ENCODE data around the gene MACF1.

The MACF1 gene

GRCh38 chr1:39425634-39426033, 221.1 kb downstream of the MACF1 start:
- Histone ChIP-seq H3K4me1 (ENCODE audit: control extremely low read depth in 1 of 4, control insufficient read depth in 4 of 4, insufficient read depth in 4 of 4, low read length in 3 of 4) (peaks cover 0 to 11% (median 3%) of the 10 kb centered on the region in 4 experiments), H3K27me3 (replicated peaks in 2 of 5; ENCODE audit: control insufficient read depth in 4 of 5, insufficient read depth in 5 of 5, low read length in 4 of 5) (no peaks in the 10 kb centered on the region), H3K4me3 (ENCODE audit: control insufficient read depth in 1 of 7, extremely low read depth in 1 of 7, insufficient read depth in 4 of 7, low read depth in 2 of 7, low read length in 6 of 7) (no peak overlapping the region), H3K36me3 (ENCODE audit: control insufficient read depth in 4 of 4, insufficient read depth in 4 of 4, low read length in 3 of 4) (peaks cover 13 to 76% (median 55%) of the 10 kb centered on the region in 4 experiments), H3K27ac (ENCODE audit: insufficient read depth in 1 of 2, low read depth in 1 of 2, low read length in 2 of 2, poor library complexity in 1 of 2, severe bottlenecking in 2 of 2) (peak overlapping the region in 1 of 2 experiments; percentile 40), H3K9me3 (ENCODE audit: control extremely low read depth in 1 of 5, control insufficient read depth in 4 of 5, insufficient read depth in 2 of 5, low read depth in 1 of 5, low read length in 4 of 5) (no peaks in the 10 kb centered on the region)
- ChIA-PET POLR2A (no interaction called here), CTCF (interaction anchor here (1.1 to 1.8 kb wide), 5 partner anchors 15 to 148 kb away, joined by 3 to 9 read pairs (median 3); no protein-coding TSS in a partner anchor)
- no peak for DNase-seq

DNA sequence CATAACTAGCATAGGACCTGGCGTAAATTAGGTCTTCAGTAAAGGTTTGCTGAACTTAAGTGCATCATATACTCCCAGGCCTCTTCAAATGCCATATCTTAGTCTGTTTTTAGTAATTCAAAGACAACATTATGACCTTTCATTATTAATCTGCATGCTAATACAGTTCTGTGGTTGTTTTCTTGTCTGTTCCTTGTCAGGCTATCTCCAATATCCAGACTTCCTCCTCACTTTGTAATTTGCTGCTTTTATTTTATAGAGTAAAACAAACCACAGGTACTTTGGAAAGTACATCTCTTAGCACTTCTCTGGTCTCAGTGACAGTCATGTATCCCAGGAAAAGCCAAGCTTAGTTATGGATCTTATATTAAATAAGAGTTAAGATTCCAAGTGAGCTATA, 221.9 kb downstream of the MACF1 start:
- Histone ChIP-seq H3K27me3 (replicated peaks in 2 of 5; ENCODE audit: control insufficient read depth in 4 of 5, insufficient read depth in 5 of 5, low read length in 4 of 5) (no peaks in the 10 kb centered on the region), H3K4me1 (ENCODE audit: control extremely low read depth in 1 of 4, control insufficient read depth in 4 of 4, insufficient read depth in 4 of 4, low read length in 3 of 4) (peaks cover 0 to 11% (median 3%) of the 10 kb centered on the region in 4 experiments), H3K9me3 (ENCODE audit: control extremely low read depth in 1 of 5, control insufficient read depth in 4 of 5, insufficient read depth in 2 of 5, low read depth in 1 of 5, low read length in 4 of 5) (no peaks in the 10 kb centered on the region), H3K27ac (ENCODE audit: insufficient read depth in 1 of 2, low read depth in 1 of 2, low read length in 2 of 2, poor library complexity in 1 of 2, severe bottlenecking in 2 of 2) (no peak overlapping the region), H3K4me3 (ENCODE audit: control insufficient read depth in 1 of 7, extremely low read depth in 1 of 7, insufficient read depth in 4 of 7, low read depth in 2 of 7, low read length in 6 of 7) (no peak overlapping the region), H3K36me3 (ENCODE audit: control insufficient read depth in 4 of 4, insufficient read depth in 4 of 4, low read length in 3 of 4) (peaks cover 18 to 81% (median 58%) of the 10 kb centered on the region in 4 experiments)
- ChIA-PET CTCF (interaction anchor here (1.2 kb wide), 1 partner anchor 47 kb away, joined by 3 read pairs; no protein-coding TSS in a partner anchor), POLR2A (no interaction called here)
- no CpG with 5 or more reads among the region's 1 CpG for WGBS (ENCODE audit: insufficient coverage)
- peak; percentile 17 to 80 (median 53) for DNase-seq

DNA sequence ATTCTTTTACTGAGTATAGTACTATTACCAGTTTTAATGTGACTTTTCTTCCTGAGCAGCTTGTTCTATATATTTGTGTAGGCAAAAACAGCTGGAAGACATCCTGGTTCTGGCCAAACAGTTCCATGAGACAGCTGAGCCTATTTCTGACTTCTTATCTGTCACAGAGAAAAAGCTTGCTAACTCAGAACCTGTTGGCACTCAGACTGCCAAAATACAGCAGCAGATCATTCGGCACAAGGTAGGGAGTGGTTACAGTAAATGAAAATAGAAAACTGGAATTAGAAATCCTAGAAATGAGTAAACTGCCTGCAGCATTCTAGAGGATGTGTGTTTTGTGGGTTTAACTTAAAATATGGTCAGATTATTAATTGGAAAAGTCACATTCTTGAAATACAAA, 222.9 kb downstream of the MACF1 start:
- Histone ChIP-seq H3K27me3 (replicated peaks in 2 of 5; ENCODE audit: control insufficient read depth in 4 of 5, insufficient read depth in 5 of 5, low read length in 4 of 5) (no peaks in the 10 kb centered on the region), H3K9me3 (ENCODE audit: control extremely low read depth in 1 of 5, control insufficient read depth in 4 of 5, insufficient read depth in 2 of 5, low read depth in 1 of 5, low read length in 4 of 5) (no peaks in the 10 kb centered on the region), H3K27ac (ENCODE audit: insufficient read depth in 1 of 2, low read depth in 1 of 2, low read length in 2 of 2, poor library complexity in 1 of 2, severe bottlenecking in 2 of 2) (no peak overlapping the region), H3K36me3 (ENCODE audit: control insufficient read depth in 4 of 4, insufficient read depth in 4 of 4, low read length in 3 of 4) (peaks cover 21 to 87% (median 65%) of the 10 kb centered on the region in 4 experiments), H3K4me1 (ENCODE audit: control extremely low read depth in 1 of 4, control insufficient read depth in 4 of 4, insufficient read depth in 4 of 4, low read length in 3 of 4) (peaks cover 0 to 11% (median 3%) of the 10 kb centered on the region in 4 experiments), H3K4me3 (ENCODE audit: control insufficient read depth in 1 of 7, extremely low read depth in 1 of 7, insufficient read depth in 4 of 7, low read depth in 2 of 7, low read length in 6 of 7) (no peak overlapping the region)
- no peak for DNase-seq
- ChIA-PET CTCF (interaction anchor here (0.9 kb wide), 1 partner anchor 65 kb away, joined by 3 read pairs; no protein-coding TSS in a partner anchor), POLR2A (no interaction called here)
- 78% methylated on average over 1 of the region's 1 CpG for WGBS (ENCODE audit: insufficient coverage)

- Histone ChIP-seq H3K4me1 (ENCODE audit: control extremely low read depth in 1 of 4, control insufficient read depth in 4 of 4, insufficient read depth in 4 of 4, low read length in 3 of 4) (peaks cover 0 to 11% (median 3%) of the 10 kb centered on the region in 4 experiments), H3K36me3 (ENCODE audit: control insufficient read depth in 4 of 4, insufficient read depth in 4 of 4, low read length in 3 of 4) (peaks cover 20 to 87% (median 65%) of the 10 kb centered on the region in 4 experiments), H3K27ac (ENCODE audit: insufficient read depth in 1 of 2, low read depth in 1 of 2, low read length in 2 of 2, poor library complexity in 1 of 2, severe bottlenecking in 2 of 2) (no peak overlapping the region), H3K9me3 (ENCODE audit: control extremely low read depth in 1 of 5, control insufficient read depth in 4 of 5, insufficient read depth in 2 of 5, low read depth in 1 of 5, low read length in 4 of 5) (no peaks in the 10 kb centered on the region), H3K27me3 (replicated peaks in 2 of 5; ENCODE audit: control insufficient read depth in 4 of 5, insufficient read depth in 5 of 5, low read length in 4 of 5) (no peaks in the 10 kb centered on the region), H3K4me3 (ENCODE audit: control insufficient read depth in 1 of 7, extremely low read depth in 1 of 7, insufficient read depth in 4 of 7, low read depth in 2 of 7, low read length in 6 of 7) (no peak overlapping the region)
- 100% methylated on average over 4 of the region's 4 CpGs for WGBS (ENCODE audit: insufficient coverage)
- CTCF ChIA-PET = interaction anchor here (0.9 kb wide), 1 partner anchor 66 kb away, joined by 3 read pairs; no protein-coding TSS in a partner anchor
- POLR2A ChIA-PET = no interaction called here
- no peak for DNase-seq
These were observed 223.4 kb downstream of the MACF1 start for GRCh38 chr1:39427912-39428311.

DNA sequence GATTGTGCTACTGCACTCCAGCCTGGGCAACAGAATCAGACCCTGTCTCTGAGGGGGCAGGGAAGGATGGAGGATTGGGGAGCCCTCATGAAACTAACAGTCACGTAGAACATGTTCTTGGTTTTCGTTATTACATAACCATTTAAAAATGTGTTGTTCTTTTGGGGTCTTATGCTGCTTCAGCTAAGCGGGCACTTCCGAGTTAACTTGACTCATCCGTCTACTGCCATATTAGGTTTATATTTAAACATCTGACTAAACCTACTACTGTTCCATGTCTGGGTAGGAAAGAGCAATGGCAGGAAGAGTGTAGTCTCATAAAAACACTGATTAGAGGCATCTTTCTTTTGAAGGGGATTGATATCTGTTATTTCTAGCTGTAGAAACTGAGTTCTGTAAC, 227.4 kb downstream of the MACF1 start:
- ChIA-PET POLR2A (no interaction called here), CTCF (interaction anchor here (2.8 kb wide), 1 partner anchor 21 kb away, joined by 8 read pairs; no protein-coding TSS in a partner anchor)
- DNase-seq = no peak
- Histone ChIP-seq H3K36me3 (ENCODE audit: control insufficient read depth in 4 of 4, insufficient read depth in 4 of 4, low read length in 3 of 4) (peaks cover 30 to 96% (median 69%) of the 10 kb centered on the region in 4 experiments), H3K4me1 (ENCODE audit: control extremely low read depth in 1 of 4, control insufficient read depth in 4 of 4, insufficient read depth in 4 of 4, low read length in 3 of 4) (no peaks in the 10 kb centered on the region), H3K27ac (ENCODE audit: insufficient read depth in 1 of 2, low read depth in 1 of 2, low read length in 2 of 2, poor library complexity in 1 of 2, severe bottlenecking in 2 of 2) (no peak overlapping the region), H3K4me3 (ENCODE audit: control insufficient read depth in 1 of 7, extremely low read depth in 1 of 7, insufficient read depth in 4 of 7, low read depth in 2 of 7, low read length in 6 of 7) (no peak overlapping the region), H3K9me3 (ENCODE audit: control extremely low read depth in 1 of 5, control insufficient read depth in 4 of 5, insufficient read depth in 2 of 5, low read depth in 1 of 5, low read length in 4 of 5) (no peaks in the 10 kb centered on the region), H3K27me3 (replicated peaks in 2 of 5; ENCODE audit: control insufficient read depth in 4 of 5, insufficient read depth in 5 of 5, low read length in 4 of 5) (no peaks in the 10 kb centered on the region)
- WGBS (ENCODE audit: insufficient coverage) = no CpG with 5 or more reads among the region's 5 CpGs

DNA sequence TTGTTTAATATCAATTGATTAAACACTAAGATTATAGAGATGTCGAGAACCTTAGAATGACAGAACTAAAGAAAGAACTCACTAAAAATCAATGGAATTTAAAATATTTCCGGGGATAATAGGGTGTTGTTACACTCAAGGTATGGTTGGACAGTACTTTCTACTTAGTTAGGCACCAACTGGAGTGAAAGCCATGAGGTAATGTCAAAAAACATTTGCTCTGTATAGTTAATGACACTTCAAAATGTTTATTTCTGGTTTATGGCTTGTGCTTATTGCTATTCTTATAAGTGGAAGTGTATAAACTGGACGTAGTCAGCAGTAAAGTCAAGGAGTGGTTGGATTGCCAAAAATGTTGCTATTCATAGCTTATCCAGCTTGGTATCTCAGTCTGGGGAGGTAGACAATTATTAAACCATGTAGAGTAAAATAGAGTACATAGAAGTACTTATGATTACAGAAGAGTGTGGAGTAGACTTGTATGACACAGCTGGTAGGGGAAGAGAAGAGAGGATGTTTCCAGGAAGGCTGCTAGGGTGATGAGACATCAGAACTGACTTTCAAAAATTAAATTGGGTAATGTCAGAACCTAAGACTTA, 230.4 kb downstream of the MACF1 start:
- peaks cover 33 to 92% (median 60%) of the 10 kb centered on the region in 4 experiments for H3K36me3 ChIP-seq (ENCODE audit: control insufficient read depth in 4 of 4, insufficient read depth in 4 of 4, low read length in 3 of 4)
- WGBS (ENCODE audit: insufficient coverage) = 100% methylated on average over 1 of the region's 3 CpGs
- H3K9me3 ChIP-seq (ENCODE audit: control extremely low read depth in 1 of 5, control insufficient read depth in 4 of 5, insufficient read depth in 2 of 5, low read depth in 1 of 5, low read length in 4 of 5) = no peaks in the 10 kb centered on the region
- H3K27ac ChIP-seq (ENCODE audit: insufficient read depth in 1 of 2, low read depth in 1 of 2, low read length in 2 of 2, poor library complexity in 1 of 2, severe bottlenecking in 2 of 2) = no peak overlapping the region
- H3K27me3 ChIP-seq (replicated peaks in 2 of 5; ENCODE audit: control insufficient read depth in 4 of 5, insufficient read depth in 5 of 5, low read length in 4 of 5) = no peaks in the 10 kb centered on the region
- CTCF ChIA-PET = interaction anchor here (1.3 kb wide), 1 partner anchor 14 kb away, joined by 3 read pairs; no protein-coding TSS in a partner anchor
- H3K4me1 ChIP-seq (ENCODE audit: control extremely low read depth in 1 of 4, control insufficient read depth in 4 of 4, insufficient read depth in 4 of 4, low read length in 3 of 4) = no peaks in the 10 kb centered on the region
- H3K4me3 ChIP-seq (ENCODE audit: control insufficient read depth in 1 of 7, extremely low read depth in 1 of 7, insufficient read depth in 4 of 7, low read depth in 2 of 7, low read length in 6 of 7) = no peak overlapping the region
- no peak for DNase-seq
- POLR2A ChIA-PET = no interaction called here

GRCh38 chr1:39435597-39435996, 231.1 kb downstream of the MACF1 start:
- Histone ChIP-seq H3K36me3 (ENCODE audit: control insufficient read depth in 4 of 4, insufficient read depth in 4 of 4, low read length in 3 of 4) (peaks cover 32 to 92% (median 57%) of the 10 kb centered on the region in 4 experiments), H3K9me3 (ENCODE audit: control extremely low read depth in 1 of 5, control insufficient read depth in 4 of 5, insufficient read depth in 2 of 5, low read depth in 1 of 5, low read length in 4 of 5) (no peaks in the 10 kb centered on the region), H3K4me3 (ENCODE audit: control insufficient read depth in 1 of 7, extremely low read depth in 1 of 7, insufficient read depth in 4 of 7, low read depth in 2 of 7, low read length in 6 of 7) (no peak overlapping the region), H3K4me1 (ENCODE audit: control extremely low read depth in 1 of 4, control insufficient read depth in 4 of 4, insufficient read depth in 4 of 4, low read length in 3 of 4) (no peaks in the 10 kb centered on the region), H3K27me3 (replicated peaks in 2 of 5; ENCODE audit: control insufficient read depth in 4 of 5, insufficient read depth in 5 of 5, low read length in 4 of 5) (no peaks in the 10 kb centered on the region), H3K27ac (ENCODE audit: insufficient read depth in 1 of 2, low read depth in 1 of 2, low read length in 2 of 2, poor library complexity in 1 of 2, severe bottlenecking in 2 of 2) (no peak overlapping the region)
- 100% methylated on average over 3 of the region's 5 CpGs for WGBS (ENCODE audit: insufficient coverage)
- no peak for DNase-seq
- POLR2A ChIA-PET = no interaction called here
- CTCF ChIA-PET = no interaction called here
